Suprapubic skin (tissue), 4 donors: ENCODE results near the gene PDE4D. TPM values are rescaled to one million over a fixed set of nuclear protein-coding genes. Genes with fewer than 3 reads are reported as not detected.

ENCODE experiments used
- DNase-seq, 2 donors: peaks; one replicate each; pipeline ENCODE4 v3.0.0-alpha.2; 2019; ENCODE audit warnings: low spot score in 2 of 2
- H3K27ac ChIP-seq: fragments of 200-600 bp; sonication (generic); one replicate; pipeline ENCODE4 v1.5.1; 2019
- H3K27me3 ChIP-seq: fragments of 200-600 bp; sonication (generic); one replicate; pipeline ENCODE4 v1.5.1; 2019
- H3K36me3 ChIP-seq: fragments of 200-600 bp; sonication (generic); one replicate; pipeline ENCODE4 v1.5.1; 2019
- H3K4me1 ChIP-seq: fragments of 200-600 bp; sonication (generic); one replicate; pipeline ENCODE4 v1.5.1; 2019
- H3K4me3 ChIP-seq: fragments of 200-600 bp; sonication (generic); one replicate; pipeline ENCODE4 v1.5.1; 2019; ENCODE audit warnings: mild to moderate bottlenecking
- H3K9me3 ChIP-seq: fragments of 200-600 bp; sonication (generic); one replicate; pipeline ENCODE4 v1.5.1; 2019
- EP300 ChIP-seq: sonication (generic); formaldehyde crosslinking; IDR thresholded peaks from one replicate; pipeline ENCODE4 v1.6.1; 2017; ENCODE audit warnings: antibody characterized with exemption
- POLR2A ChIP-seq, 2 donors: fragments of 450-650 bp; IDR thresholded peaks; one replicate each; pipeline ENCODE4 v1.6.1; 2017; ENCODE audit warnings: antibody characterized with exemption in 2 of 2, mild to moderate bottlenecking in 2 of 2, moderate library complexity in 2 of 2
- POLR2AphosphoS5 ChIP-seq, 3 donors: sonication (generic); formaldehyde crosslinking; IDR thresholded peaks; one replicate each; pipeline ENCODE4 v1.6.1; 2017; ENCODE audit warnings: antibody characterized with exemption in 3 of 3
- WGBS: methylation state at CpG from one replicate; pipeline ENCODE4 v1.1.5; 2018; 5-methylcytosine and 5-hydroxymethylcytosine counted together
- total RNA-seq, 4 donors: library from RNA; depleted of rRNA; stranded (reverse); fragments of >200 nt; gene quantifications; one replicate each; pipeline ENCODE4 v1.1.0, GENCODE V29; 2016
- TF ChIP-seq, protein P1 (sequence below), 2 donors: fragments of 200-600 bp in 1 of 2; fragments of 450-650 bp in 1 of 2; sonication (generic) in 1 of 2; IDR thresholded peaks; one replicate each; pipeline ENCODE4 v1.5.1; 2016 to 2019; ENCODE audit warnings: antibody characterized with exemption in 2 of 2, mild to moderate bottlenecking in 1 of 2, moderate library complexity in 1 of 2

PDE4D gene
- total RNA-seq, 4 donors from 2014 or later = 26.8 to 57.2 (median 29.9) TPM

DNA sequence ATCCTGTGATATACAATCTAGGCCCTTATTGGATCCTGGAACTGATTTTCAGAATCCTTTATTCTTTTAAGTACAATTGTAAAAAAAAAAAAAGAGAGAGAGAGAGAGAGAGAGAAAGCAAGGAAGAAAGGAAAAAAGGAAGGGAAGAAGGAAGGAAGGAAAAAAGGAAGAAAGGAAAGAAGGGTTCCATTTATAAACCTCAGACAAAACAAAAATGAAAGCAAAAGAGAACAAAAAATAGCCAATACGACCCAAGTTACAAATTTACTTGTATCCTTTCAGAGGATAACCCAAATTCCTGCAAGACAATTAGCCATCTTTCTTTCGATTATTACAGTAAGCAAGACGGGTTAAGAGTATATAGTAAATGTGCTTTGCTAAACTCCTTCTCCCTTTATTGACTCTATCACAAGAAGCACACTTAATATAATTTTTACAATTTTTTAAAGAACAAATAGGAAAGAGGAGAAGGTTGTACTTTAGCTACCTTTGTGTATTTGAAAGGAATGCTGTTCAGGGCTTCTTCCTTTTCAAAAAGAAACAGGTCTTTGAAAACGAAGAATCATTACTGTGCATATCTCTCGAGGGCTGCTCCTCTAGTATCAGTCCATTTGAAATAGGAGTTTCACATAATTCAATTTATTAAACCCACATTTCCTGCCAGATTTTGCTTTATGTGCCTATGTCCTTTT is 767.4 kb downstream of the PDE4D start:
- no peak for DNase-seq
- TF ChIP-seq POLR2A (IDR thresholded peaks at IDR 0.05) (no peak), EP300 (no peak), POLR2AphosphoS5 (IDR thresholded peaks at IDR 0.05) (no peak)
- TF ChIP-seq, protein P1, sequence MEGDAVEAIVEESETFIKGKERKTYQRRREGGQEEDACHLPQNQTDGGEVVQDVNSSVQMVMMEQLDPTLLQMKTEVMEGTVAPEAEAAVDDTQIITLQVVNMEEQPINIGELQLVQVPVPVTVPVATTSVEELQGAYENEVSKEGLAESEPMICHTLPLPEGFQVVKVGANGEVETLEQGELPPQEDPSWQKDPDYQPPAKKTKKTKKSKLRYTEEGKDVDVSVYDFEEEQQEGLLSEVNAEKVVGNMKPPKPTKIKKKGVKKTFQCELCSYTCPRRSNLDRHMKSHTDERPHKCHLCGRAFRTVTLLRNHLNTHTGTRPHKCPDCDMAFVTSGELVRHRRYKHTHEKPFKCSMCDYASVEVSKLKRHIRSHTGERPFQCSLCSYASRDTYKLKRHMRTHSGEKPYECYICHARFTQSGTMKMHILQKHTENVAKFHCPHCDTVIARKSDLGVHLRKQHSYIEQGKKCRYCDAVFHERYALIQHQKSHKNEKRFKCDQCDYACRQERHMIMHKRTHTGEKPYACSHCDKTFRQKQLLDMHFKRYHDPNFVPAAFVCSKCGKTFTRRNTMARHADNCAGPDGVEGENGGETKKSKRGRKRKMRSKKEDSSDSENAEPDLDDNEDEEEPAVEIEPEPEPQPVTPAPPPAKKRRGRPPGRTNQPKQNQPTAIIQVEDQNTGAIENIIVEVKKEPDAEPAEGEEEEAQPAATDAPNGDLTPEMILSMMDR (IDR thresholded peaks at IDR 0.05) = no peak
- no peaks in the 10 kb centered on the region for H3K27me3 ChIP-seq
- H3K36me3 ChIP-seq = no peaks in the 10 kb centered on the region
- no peaks in the 10 kb centered on the region for H3K9me3 ChIP-seq
- peak overlapping the region; percentile 40 for H3K4me3 ChIP-seq
- peak overlapping the region; percentile 68 for H3K27ac ChIP-seq
- peaks cover 17% of the 10 kb centered on the region for H3K4me1 ChIP-seq
- WGBS = 58% methylated on average over 5 of the region's 5 CpGs

DNA sequence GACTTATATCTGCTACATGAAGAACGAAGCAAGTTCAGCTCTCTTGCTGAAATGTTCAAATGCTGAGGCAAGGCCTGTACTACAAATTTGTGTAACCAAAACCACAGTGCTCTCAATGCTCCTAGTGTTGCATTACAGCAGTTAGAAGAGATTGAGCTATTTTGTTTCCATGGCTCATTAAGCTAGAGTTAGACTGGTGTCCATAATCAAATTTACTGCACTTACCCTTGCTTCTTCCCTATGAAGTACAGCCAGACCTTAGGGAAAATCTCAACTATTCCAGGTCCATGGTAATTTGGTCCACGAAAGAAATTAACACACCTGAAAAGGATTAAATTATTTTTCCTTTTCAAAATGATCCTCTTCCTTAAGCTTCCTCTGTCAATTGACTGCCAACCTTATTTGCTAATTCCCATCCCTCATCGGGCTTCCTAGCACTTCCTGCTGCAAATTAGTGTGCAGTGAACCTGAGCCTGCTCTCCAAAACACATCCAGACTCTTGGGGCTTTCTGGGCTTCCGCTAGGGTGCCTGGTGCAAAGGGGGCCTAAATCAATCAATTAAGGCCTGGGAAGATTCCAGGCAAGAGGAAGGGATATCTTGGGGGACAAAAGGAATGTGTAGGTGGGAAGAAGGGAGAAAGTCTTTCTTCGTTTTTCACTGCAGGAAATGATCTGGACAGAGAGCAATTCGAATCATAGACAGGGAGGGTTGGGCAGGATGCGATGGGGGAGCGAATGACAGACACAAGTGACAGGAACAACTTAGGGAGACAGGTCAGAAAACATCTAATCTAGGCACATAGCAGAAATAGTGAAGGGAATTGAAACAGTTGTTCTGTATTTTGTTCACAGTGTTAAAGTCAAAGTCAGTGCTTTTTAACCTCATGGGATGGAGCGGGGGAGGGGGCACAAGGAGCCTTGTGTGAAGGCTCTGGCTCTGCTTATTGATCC is 768.2 kb downstream of the PDE4D start:
- Histone ChIP-seq H3K36me3 (no peaks in the 10 kb centered on the region), H3K4me1 (peaks cover 17% of the 10 kb centered on the region), H3K4me3 (no peak overlapping the region), H3K9me3 (no peaks in the 10 kb centered on the region), H3K27me3 (no peaks in the 10 kb centered on the region), H3K27ac (no peak overlapping the region)
- TF ChIP-seq EP300 = no peak
- no peak for TF ChIP-seq POLR2A (IDR thresholded peaks at IDR 0.05)
- no peak for TF ChIP-seq POLR2AphosphoS5 (IDR thresholded peaks at IDR 0.05)
- TF ChIP-seq, protein P1 (IDR thresholded peaks at IDR 0.05) = no peak
- DNase-seq = no peak
- WGBS = 77% methylated on average over 9 of the region's 9 CpGs

DNA sequence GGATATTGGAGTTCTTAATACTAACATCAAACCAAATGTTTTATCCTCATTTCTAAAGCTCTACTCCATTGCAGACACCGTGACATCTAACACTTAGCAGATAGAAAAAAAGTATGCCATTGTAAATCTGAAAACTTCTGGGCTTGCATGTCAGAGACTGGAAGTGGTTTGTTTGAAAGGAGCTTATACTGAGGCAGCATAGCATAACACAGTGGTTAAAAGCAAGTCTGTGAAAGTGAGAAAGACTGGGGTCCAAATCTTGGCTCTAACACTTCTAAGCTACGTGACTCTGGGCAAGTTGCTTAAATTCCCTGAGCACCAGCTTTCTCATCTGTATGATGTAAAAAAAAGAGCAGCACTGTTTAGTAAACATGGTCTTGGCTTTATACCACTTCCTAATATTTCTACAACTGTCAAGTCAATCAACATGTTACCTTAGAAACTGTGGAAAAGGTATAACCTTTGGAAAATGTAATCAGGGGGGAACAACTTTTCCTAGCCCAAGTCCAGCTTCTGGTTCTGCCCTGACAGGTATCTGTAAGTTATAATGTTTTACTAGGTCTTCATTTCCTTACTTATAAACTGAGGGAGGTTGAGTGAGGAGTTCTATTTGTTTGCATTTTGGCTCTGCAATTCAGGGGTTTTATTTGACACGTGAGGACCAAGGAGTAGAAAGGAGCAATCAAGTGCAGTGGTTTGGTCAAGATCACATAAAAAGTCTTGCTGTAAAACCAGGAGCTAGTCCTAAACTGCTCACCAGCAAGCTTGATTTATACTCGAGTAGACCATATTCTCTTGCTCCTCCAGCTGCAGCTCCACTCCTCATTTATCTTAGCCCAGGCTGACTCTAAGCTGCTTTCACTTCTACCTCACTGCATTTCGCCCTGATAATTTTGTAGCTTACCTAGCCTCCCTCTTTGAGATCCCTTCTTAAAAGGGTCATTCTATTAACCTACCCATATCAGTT is 769.6 kb downstream of the PDE4D start:
- peaks cover 17% of the 10 kb centered on the region for H3K4me1 ChIP-seq
- H3K27ac ChIP-seq = no peak overlapping the region
- no peak overlapping the region for H3K4me3 ChIP-seq
- no peaks in the 10 kb centered on the region for H3K9me3 ChIP-seq
- no peaks in the 10 kb centered on the region for H3K27me3 ChIP-seq
- no peaks in the 10 kb centered on the region for H3K36me3 ChIP-seq
- no peak for TF ChIP-seq EP300
- TF ChIP-seq, protein P1 (IDR thresholded peaks at IDR 0.05) = no peak
- TF ChIP-seq POLR2A (IDR thresholded peaks at IDR 0.05) = no peak
- TF ChIP-seq POLR2AphosphoS5 (IDR thresholded peaks at IDR 0.05) = no peak
- DNase-seq = no peak
- 79% methylated on average over 5 of the region's 5 CpGs for WGBS

DNA sequence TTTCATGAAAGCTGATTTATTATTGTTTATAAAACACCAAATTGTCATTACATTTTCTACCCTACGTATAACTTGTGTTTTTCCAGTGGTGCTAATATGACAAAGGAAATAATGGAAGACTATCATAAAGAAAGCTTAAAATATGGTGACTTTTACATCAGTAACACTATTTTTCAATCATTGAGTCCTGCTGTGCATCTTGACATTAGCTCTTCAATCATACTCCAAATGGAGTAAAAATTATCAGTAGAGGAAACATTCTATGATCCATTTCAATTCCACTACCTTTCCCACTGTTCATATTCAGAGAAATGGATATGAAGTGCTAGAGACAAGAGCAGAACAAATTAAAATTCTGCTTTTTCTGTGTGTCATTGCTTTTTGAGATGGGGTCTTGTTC is 774.0 kb downstream of the PDE4D start:
- H3K27ac ChIP-seq = no peak overlapping the region
- no peak overlapping the region for H3K4me3 ChIP-seq
- 89% methylated on average over 1 of the region's 1 CpG for WGBS
- DNase-seq = no peak
- TF ChIP-seq, protein P1 (IDR thresholded peaks at IDR 0.05) = no peak
- TF ChIP-seq POLR2AphosphoS5 (IDR thresholded peaks at IDR 0.05) (no peak), POLR2A (IDR thresholded peaks at IDR 0.05) (no peak), EP300 (no peak)
- no peaks in the 10 kb centered on the region for H3K9me3 ChIP-seq
- H3K4me1 ChIP-seq = no peaks in the 10 kb centered on the region
- H3K27me3 ChIP-seq = no peaks in the 10 kb centered on the region
- H3K36me3 ChIP-seq = no peaks in the 10 kb centered on the region
